ENCODE data around the gene WT1.
"Not testable (repeated sequence)": the region's sequence is repeated elsewhere in the genome, so short reads cannot be mapped to it uniquely, and the experiment has no call there.

WT1 gene

GRCh38 chr11:32435511-32435941 lies at the start of gene WT1:
TSS of gene WT1 (minus strand) at chr11:32435539.
- DNase-seq (ENCODE audit: low spot score): no peak

DNA sequence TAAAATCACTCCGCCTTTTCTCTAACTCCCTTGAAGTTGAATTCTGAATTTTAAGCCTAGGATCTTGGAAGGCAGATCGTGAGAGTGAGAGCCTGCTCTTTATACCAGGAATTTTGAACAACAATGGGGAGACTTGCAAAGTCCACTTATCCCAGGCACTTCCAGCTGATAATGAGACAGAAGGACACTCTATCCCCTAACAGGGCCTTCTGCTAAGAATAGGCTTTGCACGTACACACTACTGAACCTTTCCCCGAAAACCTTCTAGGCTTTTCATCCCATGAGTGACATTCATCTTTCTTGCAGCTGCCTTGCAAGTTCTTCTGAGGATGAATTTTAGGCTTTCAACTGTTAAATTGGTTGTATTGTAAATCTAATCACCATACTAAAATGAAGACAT lies 44.0 kb upstream of the WT1 start:
- no peak for DNase-seq (ENCODE audit: low spot score)

DNA sequence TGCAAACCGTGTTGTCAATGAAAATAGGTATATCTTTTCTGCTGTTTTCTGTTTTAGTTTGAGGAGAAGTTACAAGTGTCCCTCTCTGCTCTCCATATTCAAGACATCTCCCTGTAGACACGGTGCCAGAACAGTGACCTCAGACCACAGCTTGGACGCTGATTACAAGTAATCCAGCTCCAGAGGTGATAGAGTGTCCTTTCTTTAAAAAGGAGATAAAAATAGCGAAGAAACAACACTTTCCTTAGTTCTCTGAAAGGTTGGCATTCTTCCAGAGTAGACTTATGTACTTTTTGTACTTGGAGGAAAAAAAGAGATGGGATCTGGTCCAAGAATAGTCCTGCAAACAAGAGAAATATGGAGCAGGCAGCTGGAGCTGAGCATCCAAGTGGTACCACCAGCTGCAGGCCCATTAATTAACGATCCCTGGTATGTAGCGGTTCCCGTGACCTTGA lies 43.0 kb upstream of the WT1 start:
- DNase-seq (ENCODE audit: low spot score): no peak

- no peak for DNase-seq (ENCODE audit: low spot score)
Measured at GRCh38 chr11:32473282-32473909, 38.1 kb upstream of the WT1 start.

DNA sequence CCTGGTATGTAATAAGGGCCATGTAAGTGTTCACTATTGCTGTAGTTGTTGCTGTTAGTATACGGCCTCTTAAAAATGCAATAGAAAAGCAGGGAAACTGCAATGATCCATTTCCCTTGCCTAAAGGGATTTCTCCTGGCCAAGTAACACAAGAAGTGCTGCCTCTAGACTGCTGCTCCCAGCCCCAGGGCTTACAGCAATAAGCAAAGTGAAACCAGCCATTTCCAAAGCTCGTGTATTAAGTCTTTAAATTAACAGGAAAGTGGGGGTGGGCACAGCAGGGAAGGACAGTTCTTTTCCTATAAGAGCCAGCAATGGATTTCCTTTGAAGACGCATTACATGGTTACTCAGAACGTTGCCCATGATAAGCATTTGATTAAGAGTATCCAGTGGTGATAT lies 36.9 kb upstream of the WT1 start:
- DNase-seq (ENCODE audit: low spot score): no peak

DNA sequence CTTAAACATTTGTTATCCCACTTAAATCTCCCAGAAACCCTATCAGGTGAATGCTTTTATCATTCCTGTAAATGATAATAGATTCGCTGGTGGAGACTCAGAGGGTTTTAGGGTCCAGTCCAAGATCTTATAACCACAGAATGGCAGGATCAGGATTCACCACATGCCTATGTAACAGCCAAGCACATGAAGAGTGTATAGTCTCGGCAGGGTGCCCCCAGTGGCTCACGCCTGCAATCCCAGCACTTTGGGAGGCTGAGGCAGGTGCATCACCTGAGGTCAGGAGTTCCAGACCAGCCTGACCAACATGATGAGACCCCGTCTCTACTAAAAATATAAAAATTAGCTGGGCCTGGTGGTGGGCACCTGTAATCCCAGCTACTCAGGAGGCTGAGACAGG lies 36.2 kb upstream of the WT1 start:
- not testable (repeated sequence) for DNase-seq (ENCODE audit: low spot score)

- DNase-seq (ENCODE audit: low spot score): no peak
Measured at GRCh38 chr11:32469791-32470190, 34.5 kb upstream of the WT1 start.

- no peak for DNase-seq (ENCODE audit: low spot score)
Measured at GRCh38 chr11:32466279-32466915, 31.1 kb upstream of the WT1 start.

DNA sequence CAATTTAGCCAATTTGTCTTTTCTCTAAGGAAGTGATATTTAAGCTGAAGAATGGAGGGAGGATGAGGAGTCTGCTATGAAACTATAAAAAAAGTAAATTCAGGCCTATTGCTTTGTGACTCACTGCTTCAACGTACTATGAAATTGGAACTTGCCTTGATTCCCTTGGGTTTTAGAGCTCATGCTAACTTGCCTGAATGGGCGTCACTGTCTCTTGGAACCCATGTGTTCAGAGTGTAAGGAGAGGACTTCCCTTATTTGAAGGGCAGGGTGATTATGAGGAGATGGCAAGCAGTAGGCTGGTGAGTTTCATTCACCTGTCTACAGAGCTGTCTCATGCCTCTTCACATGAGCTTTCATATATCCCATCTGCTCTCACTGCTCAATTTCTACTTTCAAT lies 28.7 kb upstream of the WT1 start:
- DNase-seq (ENCODE audit: low spot score): no peak

DNA sequence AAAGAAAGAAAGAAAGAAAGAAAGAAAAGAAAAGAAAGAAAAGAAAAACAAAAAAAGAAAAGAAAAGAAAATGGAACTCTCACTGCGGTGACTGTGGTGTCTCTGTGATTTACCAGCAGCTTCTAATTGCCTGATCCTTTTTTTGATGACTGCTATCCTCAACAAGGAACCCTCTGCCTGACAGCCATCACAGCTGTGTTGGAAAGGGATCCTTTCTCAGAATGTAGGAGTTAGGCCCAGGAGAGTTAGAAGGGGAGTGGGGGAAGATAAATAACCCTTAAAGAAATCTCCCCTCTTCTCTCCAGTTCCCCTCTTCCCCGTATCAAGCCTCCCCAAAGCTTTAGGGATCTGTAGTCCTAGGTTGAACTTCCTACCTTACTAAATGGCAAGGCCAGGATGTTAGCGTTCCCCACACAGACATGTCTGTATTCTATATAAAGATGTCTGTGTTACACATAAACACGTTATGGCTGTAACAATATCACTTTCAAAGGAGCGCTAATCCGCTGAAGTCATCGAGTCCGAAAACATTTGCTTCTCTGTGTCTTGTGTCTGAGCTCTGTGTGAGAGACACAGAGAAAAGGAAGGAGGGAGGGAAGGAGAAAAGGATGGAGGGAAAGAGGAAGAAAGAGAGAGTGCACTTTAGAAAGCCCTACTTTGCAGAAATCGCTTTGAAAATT lies 26.8 kb upstream of the WT1 start:
- DNase-seq (ENCODE audit: low spot score): no peak

GRCh38 chr11:32456864-32457263 lies 21.5 kb upstream of the WT1 start:
- no peak for DNase-seq (ENCODE audit: low spot score)

DNA sequence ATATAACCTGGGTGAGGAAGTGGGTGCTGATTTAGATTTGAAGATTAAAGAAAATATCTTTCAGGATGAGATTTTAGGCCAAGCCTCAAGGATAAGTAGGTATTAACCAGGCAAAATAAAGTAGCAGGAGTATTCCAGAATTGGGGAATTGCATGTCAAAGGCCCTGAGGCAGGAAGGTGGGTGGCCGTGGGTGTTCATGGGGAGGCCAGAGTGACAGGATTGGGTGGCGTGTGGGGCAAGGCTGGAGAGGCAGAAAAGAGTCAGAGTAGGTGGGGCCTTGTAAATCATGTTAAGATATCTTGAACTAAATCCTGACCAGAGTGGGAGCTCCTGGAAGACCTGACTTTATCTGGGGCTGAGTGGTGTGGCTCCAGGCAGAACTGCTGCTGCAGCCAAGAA lies 19.7 kb upstream of the WT1 start:
- DNase-seq (ENCODE audit: low spot score): no peak

DNA sequence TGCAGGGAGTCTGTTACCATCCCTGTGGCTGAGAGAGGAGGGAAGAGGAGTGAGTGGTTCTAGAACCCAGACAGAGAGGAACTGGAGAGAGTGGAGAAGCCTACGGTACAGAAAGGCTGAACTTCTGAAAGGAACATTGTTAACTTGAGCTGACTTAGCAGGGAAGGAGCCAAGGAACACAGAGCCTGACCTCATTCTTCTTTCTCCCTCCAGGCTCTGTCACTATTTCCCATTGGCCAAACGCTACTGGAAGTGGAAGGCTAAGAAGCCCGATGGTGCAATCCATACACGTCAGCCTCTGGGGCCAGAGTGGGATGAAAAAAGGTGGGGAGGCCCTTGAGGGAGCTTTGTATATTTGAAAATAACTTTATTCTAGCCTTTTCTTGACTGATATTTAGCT lies 16.5 kb upstream of the WT1 start:
- no peak for DNase-seq (ENCODE audit: low spot score)

DNA sequence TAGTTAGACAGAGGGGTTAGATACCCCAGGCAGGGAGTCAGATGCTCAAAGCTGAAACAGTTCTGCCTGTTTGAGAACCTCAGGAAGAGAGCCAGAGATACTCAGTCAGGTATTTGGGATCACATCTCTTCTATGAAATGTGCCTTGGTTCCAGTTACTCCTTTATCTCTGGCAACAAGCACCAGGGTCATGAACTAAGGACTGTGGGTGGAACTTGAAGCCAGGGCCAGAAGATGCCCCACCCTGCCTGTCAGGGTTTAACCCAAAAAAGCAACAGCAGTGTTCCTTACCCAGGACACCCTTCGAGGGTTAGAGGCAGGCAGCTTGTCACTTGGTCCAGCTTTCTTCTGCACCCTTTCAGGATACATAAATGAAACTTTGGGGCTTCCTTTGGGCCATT lies 15.0 kb upstream of the WT1 start:
- DNase-seq (ENCODE audit: low spot score): no peak

GRCh38 chr11:32448232-32448631 lies 12.9 kb upstream of the WT1 start:
- no peak for DNase-seq (ENCODE audit: low spot score)

GRCh38 chr11:32447252-32447651 lies 11.9 kb upstream of the WT1 start:
- DNase-seq (ENCODE audit: low spot score): no peak

DNA sequence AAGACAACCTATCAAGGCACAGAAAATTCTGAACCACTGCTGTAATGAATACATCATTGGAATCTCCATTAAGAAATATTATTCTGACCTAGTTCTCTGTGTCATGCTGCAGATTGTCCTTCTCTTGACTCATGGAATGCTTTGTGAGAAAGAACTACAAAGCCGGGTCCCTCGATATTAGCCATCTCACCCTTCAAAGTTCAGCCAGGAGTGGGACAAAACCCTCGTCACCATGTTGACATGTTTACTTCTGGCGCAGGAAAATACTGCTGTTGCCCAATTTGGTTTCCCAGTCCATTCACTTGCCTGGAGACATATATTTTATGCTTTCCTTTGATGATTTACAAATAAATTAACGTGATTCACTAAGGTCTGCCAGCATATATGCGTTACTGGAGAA lies 10.9 kb upstream of the WT1 start:
- no peak for DNase-seq (ENCODE audit: low spot score)

GRCh38 chr11:32444186-32444585 lies 8.8 kb upstream of the WT1 start:
- DNase-seq (ENCODE audit: low spot score): no peak

- DNase-seq (ENCODE audit: low spot score): no peak
Measured at GRCh38 chr11:32440916-32441315, 5.6 kb upstream of the WT1 start.

- no peak for DNase-seq (ENCODE audit: low spot score)
Measured at GRCh38 chr11:32440312-32440908, 5.1 kb upstream of the WT1 start.

DNA sequence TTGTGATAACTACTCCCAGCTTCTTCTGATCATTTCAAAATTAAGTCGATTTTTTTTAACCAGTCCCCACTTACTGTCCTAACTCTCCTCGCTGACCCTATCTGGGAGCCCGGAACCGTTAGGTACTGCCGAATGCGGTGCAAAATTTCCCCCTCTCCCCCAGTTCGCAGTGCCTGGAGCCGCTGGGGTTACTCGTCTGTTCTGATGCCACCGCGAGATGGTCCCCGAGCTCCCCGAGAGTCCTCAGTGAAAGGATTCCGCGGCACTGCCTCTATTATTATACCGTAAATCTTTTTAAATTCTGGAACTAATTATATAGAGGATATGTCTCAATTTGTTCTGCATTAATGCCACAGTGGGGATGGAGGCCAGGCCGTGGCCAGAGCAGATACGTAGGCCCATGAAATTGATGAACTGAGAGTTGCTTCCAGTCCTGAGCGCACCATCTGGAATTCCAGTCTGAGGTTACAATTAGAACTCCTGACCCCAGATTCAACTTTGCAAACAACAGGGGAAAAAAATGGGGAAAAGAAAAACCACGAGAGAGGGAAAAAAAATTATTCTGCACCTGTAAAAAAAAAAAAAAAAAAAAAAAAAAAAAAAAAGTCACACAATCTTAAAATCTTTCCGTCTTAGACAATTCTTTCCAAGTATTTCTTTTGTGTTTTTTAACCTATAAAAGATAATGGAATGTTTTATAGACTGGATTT lies 4.3 kb upstream of the WT1 start:
- DNase-seq (ENCODE audit: low spot score): no peak

- no peak for DNase-seq (ENCODE audit: low spot score)
Measured at GRCh38 chr11:32438866-32439489, 3.6 kb upstream of the WT1 start.

All from AG08396 (cell line).